Activated gamma-delta T cell treated with anti-CD3 and anti-CD28 coated beads, Interleukin-2, amount 50 U/mL, for 16 hours (primary cell): ENCODE data around the gene NADK.
A peak's percentile ranks its signal among the peaks of the same experiment; 100 is the strongest.

Experiments used
- DNase-seq: peaks from one replicate; pipeline ENCODE4 v3.0.0-alpha.2; 2020; ENCODE audit warnings: low read depth

NADK gene

GRCh38 chr1:1777950-1778662 is at the start of gene NADK:
Gene NADK, minus strand, starts transcription at chr1:1778470. Its CDS starts 13,064 bp downstream, at chr1:1765406.
- peak; percentile 55 for DNase-seq

- DNase-seq, result no peak
Measured at GRCh38 chr1:1827089-1827848, 49.0 kb upstream of the NADK start.

- DNase-seq, result no peak
Measured at GRCh38 chr1:1826356-1827088, 48.3 kb upstream of the NADK start.

GRCh38 chr1:1825217-1825616 is 46.9 kb upstream of the NADK start:
- DNase-seq, result no peak

- DNase-seq, result no peak
Measured at GRCh38 chr1:1819762-1820161, 41.5 kb upstream of the NADK start.

- DNase-seq, result no peak
Measured at GRCh38 chr1:1817221-1817620, 39.0 kb upstream of the NADK start.

GRCh38 chr1:1815606-1816281 is 37.5 kb upstream of the NADK start:
- DNase-seq, result no peak

GRCh38 chr1:1809489-1809888 is 31.2 kb upstream of the NADK start:
- DNase-seq, result no peak

GRCh38 chr1:1808206-1808605 is 29.9 kb upstream of the NADK start:
- DNase-seq, result no peak

GRCh38 chr1:1806890-1807289 is 28.6 kb upstream of the NADK start:
- no peak for DNase-seq

GRCh38 chr1:1804301-1804700 is 26.0 kb upstream of the NADK start:
- DNase-seq, result no peak

GRCh38 chr1:1802871-1803270 is 24.6 kb upstream of the NADK start:
- DNase-seq, result no peak

GRCh38 chr1:1799716-1800115 is 21.4 kb upstream of the NADK start:
- no peak for DNase-seq

- DNase-seq, result no peak
Measured at GRCh38 chr1:1797731-1798341, 19.6 kb upstream of the NADK start.

GRCh38 chr1:1796466-1796865 is 18.2 kb upstream of the NADK start:
- no peak for DNase-seq

GRCh38 chr1:1794999-1795398 is 16.7 kb upstream of the NADK start:
- no peak for DNase-seq

GRCh38 chr1:1793481-1794244 is 15.4 kb upstream of the NADK start:
- DNase-seq, result no peak

GRCh38 chr1:1788646-1789431 is 10.6 kb upstream of the NADK start:
- no peak for DNase-seq

GRCh38 chr1:1788136-1788535 is 9.9 kb upstream of the NADK start:
- no peak for DNase-seq
